ENCODE results near the gene MLH1.
A peak's percentile ranks its signal among the peaks of the same experiment; 100 is the strongest.

Gene MLH1

GRCh38 chr3:37072892-37073291, 79.6 kb downstream of the MLH1 start:
- Histone ChIP-seq H3K27me3 (ENCODE audit: insufficient read depth, poor library complexity, severe bottlenecking) (no peaks in the 10 kb centered on the region), H3K27ac (ENCODE audit: poor library complexity, severe bottlenecking) (no peak overlapping the region), H3K9me3 (ENCODE audit: severe bottlenecking) (no peaks in the 10 kb centered on the region), H3K36me3 (ENCODE audit: low read depth) (peaks cover 62% of the 10 kb centered on the region), H3K4me3 (ENCODE audit: severe bottlenecking) (no peak overlapping the region), H3K4me1 (ENCODE audit: insufficient read depth, poor library complexity, severe bottlenecking) (no peaks in the 10 kb centered on the region)
- ATAC-seq (ENCODE audit: low read depth) (peak; percentile 29; the same call in 1 of the 3 replicates), DNase-seq (ENCODE audit: low spot score) (no peak)
- TF ChIP-seq CTCF (IDR thresholded peaks at IDR 0.05; ENCODE audit: poor library complexity, severe bottlenecking): no peak

GRCh38 chr3:37074178-37074577, 80.9 kb downstream of the MLH1 start:
- DNase-seq (ENCODE audit: low spot score): no peak
- no peaks in the 10 kb centered on the region for H3K9me3 ChIP-seq (ENCODE audit: severe bottlenecking)
- peak; percentile 68 for ATAC-seq (ENCODE audit: low read depth)
- H3K36me3 ChIP-seq (ENCODE audit: low read depth): peaks cover 65% of the 10 kb centered on the region
- H3K4me1 ChIP-seq (ENCODE audit: insufficient read depth, poor library complexity, severe bottlenecking): no peaks in the 10 kb centered on the region
- TF ChIP-seq CTCF (IDR thresholded peaks at IDR 0.05; ENCODE audit: poor library complexity, severe bottlenecking): no peak
- no peak overlapping the region for H3K27ac ChIP-seq (ENCODE audit: poor library complexity, severe bottlenecking)
- H3K27me3 ChIP-seq (ENCODE audit: insufficient read depth, poor library complexity, severe bottlenecking): no peaks in the 10 kb centered on the region
- H3K4me3 ChIP-seq (ENCODE audit: severe bottlenecking): no peak overlapping the region

- TF ChIP-seq CTCF (IDR thresholded peaks at IDR 0.05; ENCODE audit: poor library complexity, severe bottlenecking): no peak
- ATAC-seq (ENCODE audit: low read depth) (no peak), DNase-seq (ENCODE audit: low spot score) (no peak)
- Histone ChIP-seq H3K27ac (ENCODE audit: poor library complexity, severe bottlenecking) (no peak overlapping the region), H3K9me3 (ENCODE audit: severe bottlenecking) (no peaks in the 10 kb centered on the region), H3K4me3 (ENCODE audit: severe bottlenecking) (no peak overlapping the region), H3K4me1 (ENCODE audit: insufficient read depth, poor library complexity, severe bottlenecking) (no peaks in the 10 kb centered on the region), H3K27me3 (ENCODE audit: insufficient read depth, poor library complexity, severe bottlenecking) (no peaks in the 10 kb centered on the region), H3K36me3 (ENCODE audit: low read depth) (peaks cover 74% of the 10 kb centered on the region)
Measured at GRCh38 chr3:37075955-37076354, 82.6 kb downstream of the MLH1 start.

GRCh38 chr3:37082317-37082716, 89.0 kb downstream of the MLH1 start:
- Histone ChIP-seq H3K36me3 (ENCODE audit: low read depth) (peaks cover 62% of the 10 kb centered on the region), H3K27me3 (ENCODE audit: insufficient read depth, poor library complexity, severe bottlenecking) (no peaks in the 10 kb centered on the region), H3K4me1 (ENCODE audit: insufficient read depth, poor library complexity, severe bottlenecking) (no peaks in the 10 kb centered on the region), H3K4me3 (ENCODE audit: severe bottlenecking) (no peak overlapping the region), H3K9me3 (ENCODE audit: severe bottlenecking) (no peaks in the 10 kb centered on the region), H3K27ac (ENCODE audit: poor library complexity, severe bottlenecking) (no peak overlapping the region)
- no peak for DNase-seq (ENCODE audit: low spot score)
- TF ChIP-seq CTCF (IDR thresholded peaks at IDR 0.05; ENCODE audit: poor library complexity, severe bottlenecking): no peak
- no peak for ATAC-seq (ENCODE audit: low read depth)

GRCh38 chr3:37086918-37087317, 93.6 kb downstream of the MLH1 start:
- DNase-seq (ENCODE audit: low spot score) (no peak), ATAC-seq (ENCODE audit: low read depth) (no peak)
- Histone ChIP-seq H3K27ac (ENCODE audit: poor library complexity, severe bottlenecking) (no peak overlapping the region), H3K27me3 (ENCODE audit: insufficient read depth, poor library complexity, severe bottlenecking) (no peaks in the 10 kb centered on the region), H3K9me3 (ENCODE audit: severe bottlenecking) (no peaks in the 10 kb centered on the region), H3K36me3 (ENCODE audit: low read depth) (peaks cover 56% of the 10 kb centered on the region), H3K4me1 (ENCODE audit: insufficient read depth, poor library complexity, severe bottlenecking) (no peaks in the 10 kb centered on the region), H3K4me3 (ENCODE audit: severe bottlenecking) (no peak overlapping the region)
- no peak for TF ChIP-seq CTCF (IDR thresholded peaks at IDR 0.05; ENCODE audit: poor library complexity, severe bottlenecking)
